Measurements from ENCODE around the gene PCLO.

The PCLO gene, protein sequence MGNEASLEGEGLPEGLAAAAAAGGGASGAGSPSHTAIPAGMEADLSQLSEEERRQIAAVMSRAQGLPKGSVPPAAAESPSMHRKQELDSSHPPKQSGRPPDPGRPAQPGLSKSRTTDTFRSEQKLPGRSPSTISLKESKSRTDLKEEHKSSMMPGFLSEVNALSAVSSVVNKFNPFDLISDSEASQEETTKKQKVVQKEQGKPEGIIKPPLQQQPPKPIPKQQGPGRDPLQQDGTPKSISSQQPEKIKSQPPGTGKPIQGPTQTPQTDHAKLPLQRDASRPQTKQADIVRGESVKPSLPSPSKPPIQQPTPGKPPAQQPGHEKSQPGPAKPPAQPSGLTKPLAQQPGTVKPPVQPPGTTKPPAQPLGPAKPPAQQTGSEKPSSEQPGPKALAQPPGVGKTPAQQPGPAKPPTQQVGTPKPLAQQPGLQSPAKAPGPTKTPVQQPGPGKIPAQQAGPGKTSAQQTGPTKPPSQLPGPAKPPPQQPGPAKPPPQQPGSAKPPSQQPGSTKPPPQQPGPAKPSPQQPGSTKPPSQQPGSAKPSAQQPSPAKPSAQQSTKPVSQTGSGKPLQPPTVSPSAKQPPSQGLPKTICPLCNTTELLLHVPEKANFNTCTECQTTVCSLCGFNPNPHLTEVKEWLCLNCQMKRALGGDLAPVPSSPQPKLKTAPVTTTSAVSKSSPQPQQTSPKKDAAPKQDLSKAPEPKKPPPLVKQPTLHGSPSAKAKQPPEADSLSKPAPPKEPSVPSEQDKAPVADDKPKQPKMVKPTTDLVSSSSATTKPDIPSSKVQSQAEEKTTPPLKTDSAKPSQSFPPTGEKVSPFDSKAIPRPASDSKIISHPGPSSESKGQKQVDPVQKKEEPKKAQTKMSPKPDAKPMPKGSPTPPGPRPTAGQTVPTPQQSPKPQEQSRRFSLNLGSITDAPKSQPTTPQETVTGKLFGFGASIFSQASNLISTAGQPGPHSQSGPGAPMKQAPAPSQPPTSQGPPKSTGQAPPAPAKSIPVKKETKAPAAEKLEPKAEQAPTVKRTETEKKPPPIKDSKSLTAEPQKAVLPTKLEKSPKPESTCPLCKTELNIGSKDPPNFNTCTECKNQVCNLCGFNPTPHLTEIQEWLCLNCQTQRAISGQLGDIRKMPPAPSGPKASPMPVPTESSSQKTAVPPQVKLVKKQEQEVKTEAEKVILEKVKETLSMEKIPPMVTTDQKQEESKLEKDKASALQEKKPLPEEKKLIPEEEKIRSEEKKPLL (N-terminal part only)

DNA sequence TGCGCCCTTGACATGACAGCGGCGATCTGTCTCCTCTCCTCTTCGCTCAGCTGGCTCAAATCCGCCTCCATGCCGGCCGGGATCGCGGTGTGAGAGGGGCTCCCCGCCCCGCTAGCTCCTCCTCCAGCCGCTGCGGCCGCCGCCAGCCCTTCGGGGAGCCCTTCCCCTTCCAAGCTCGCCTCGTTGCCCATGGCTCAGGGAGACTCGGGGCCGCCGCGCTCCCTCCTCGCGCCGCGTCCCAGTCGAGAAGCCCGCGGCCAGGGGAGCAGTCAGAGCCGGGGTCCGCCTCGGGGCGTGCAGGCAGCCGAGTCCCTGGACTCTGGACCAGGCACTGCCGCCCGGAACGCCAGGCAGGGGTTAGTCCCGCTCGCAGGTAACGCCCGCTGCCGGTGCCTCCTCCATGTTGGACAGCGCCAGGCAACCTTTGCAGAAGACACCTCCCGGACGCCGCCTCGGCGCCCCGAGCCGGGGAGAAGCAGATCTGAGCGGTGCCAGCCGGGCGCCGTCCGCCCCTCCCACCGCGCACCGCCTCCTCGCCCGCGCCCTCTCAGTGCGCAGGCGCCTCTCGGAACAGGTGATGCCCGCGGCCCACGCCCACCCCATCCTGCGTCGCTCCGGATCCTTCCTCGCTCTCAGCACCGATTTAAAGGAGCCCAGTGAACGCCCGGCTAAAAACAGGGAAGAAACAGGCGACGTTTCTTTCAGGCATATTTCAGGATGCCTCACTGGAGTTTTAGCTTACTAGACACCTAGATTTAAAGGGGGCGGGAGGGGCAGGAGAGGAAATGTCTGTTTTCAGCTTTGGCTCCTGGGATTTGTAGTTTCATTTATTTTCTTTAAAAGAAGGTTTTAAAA, at the start of gene PCLO:
Gene PCLO (minus strand): TSS at position 483 of the 855 bp plus-strand sequence. CDS start 292 bp downstream, at position 191.
- peak; percentile 82 for DNase-seq

DNA sequence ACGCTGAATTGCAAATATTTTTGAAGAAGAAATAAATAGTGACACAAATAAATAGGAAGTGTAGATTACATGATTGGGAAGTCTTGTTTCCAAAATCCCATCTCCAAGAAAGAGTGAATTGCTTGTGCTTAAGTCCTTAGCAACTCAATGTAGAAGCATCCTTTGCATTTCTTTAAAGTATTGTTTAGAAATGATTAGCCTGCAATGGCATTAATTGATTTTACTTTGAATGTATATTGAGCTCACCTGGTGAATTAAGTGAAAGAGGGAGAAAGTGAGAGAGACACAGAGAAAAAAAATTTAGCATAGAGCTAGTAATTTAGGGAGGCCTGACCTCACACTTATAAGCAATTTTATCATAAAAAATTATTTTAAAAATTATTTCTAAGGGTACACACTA, 49.0 kb upstream of the PCLO start:
- DNase-seq, result no peak

DNA sequence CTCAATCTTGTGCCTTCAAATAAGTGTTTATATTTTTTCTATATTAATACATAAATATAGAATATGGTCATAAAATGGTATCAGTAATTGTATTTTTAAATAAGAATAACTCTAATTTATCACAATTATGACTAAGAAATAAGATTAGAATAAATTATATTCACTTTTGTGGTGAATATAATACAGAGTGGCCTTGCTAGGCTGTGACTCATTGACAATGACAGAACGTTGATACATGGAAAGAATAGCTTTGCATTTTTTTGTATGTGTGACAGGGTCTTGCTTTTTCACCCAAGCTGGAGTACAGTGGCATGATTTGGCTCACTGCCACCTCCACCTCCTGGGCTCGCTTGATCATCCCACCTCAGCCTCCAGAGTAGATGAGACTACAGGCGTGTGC, 47.8 kb upstream of the PCLO start:
- no peak for DNase-seq

DNA sequence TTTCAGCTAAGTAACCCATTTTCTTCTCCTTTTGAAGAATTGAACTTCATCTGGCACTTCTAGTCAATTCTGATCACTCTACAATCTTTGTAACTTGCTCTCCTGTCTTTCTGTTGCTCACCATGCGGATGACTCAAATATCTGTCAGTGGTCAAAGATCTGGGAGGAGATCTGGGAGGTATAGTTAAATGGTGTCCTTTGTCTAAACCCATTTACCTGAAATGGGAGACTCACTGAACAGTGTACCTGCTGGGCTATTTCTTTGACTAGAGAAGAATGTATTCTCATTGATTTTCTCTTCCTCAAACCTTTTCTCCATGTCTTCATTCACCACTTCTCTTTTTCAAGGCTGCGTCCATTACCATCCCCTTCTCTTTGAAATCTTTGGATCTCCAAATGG, 42.0 kb upstream of the PCLO start:
- no peak for DNase-seq

DNA sequence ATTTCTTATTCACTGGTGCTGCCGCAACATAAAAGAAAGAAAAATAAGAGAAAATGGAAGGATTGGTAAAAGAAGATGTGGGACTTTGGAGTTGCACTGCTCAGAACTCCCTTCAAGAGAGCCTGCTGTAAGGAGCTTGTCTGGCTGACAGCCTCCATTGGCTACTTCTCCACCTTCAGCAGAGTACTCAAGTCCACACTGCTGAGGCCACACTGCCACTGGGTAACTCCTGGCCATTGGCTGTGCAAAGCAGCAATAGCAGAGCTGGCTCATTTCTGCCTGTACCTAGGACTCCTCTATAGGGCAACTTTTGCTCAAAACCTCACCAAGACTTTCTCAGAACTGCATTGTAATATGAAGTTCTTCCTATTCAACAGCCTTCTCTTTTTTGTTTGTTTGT, 38.7 kb upstream of the PCLO start:
- DNase-seq, result no peak

DNA sequence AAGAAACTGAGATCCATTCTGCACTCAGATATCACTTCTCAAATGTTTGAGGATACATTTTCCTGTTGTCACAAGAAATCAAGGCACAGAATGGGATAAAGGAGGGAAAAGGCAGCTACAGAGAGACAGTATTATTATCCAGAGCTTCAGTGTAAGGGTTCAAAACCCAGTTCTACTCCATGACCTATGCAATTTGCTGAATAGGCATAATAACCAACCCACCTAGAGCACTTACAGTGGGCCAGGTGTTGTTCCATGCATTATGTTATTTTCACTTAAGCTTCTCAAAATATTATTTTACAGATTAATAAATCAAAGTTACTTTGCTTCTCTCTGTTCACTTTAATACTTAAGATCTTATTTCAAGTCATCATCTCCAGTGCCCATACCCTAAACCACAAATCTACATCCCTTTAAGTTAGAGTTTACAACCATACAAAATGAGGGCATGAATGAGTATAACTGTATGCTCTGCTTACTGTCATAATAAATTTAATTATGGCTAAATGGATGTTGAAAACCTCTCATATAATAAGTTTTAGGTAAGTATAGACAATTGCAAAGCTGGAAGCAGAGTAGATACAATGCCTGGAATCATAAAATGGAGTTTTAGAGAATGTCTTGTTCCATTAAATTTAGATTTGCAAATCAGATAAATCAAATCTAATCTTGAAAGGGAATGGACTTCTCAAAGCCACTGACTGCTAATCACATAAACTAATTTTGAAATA, 28.1 kb upstream of the PCLO start:
- DNase-seq, result no peak

DNA sequence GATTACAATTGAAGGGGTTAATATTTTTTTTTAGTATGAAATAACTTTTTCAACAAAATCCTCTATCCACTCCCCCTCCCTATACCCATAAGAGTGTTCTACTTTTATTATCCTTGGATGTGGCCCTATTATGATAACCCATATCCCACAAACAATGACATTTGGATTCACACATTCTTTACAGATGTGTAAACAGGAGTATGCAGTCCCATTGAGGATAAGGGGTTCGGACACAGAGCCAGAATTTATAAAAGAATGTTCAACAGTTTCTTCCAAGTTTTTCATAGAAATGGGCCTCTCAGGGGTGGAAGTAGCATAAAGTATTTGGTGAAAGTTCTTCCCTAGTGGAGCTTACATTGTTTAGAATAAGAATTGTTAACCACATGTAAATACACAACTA, 16.1 kb upstream of the PCLO start:
- no peak for DNase-seq

DNA sequence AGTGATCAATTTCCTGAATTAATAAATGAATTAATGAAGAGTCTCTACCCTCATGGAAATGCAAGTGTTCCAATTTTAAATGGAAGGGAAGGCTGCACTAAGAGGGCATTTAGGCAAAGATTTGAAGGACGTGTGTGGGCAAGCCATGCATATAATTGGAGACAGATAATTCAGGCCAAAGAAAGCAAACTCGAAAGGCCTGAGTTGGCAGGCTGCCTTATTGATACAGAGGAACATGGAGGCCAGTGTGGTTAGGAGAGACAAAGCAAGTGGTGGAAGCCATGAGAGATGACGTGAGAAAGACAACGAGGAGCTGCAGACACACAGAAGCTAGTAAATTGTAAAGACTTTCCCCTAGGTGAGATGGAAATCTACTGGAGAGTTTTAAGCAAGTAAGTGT, 15.4 kb upstream of the PCLO start:
- no peak for DNase-seq

DNA sequence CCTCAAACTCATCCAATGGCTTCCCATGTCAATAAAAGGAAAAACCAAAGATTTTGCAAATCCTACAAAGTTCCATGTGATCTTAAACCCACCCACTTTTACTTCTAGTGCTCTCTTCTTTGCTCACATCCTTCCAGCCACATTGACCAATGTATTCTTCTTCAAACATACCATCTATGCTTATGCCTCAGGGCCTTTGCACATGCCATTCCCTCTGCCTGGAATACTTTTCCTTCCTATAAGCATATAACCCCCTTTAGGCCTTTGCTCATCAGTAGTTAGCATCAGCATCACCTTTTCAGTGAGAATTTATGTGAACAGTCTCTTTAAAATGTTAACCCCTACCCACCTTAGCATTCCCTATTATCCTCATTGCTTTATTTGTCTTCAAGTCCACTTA, 11.0 kb upstream of the PCLO start:
- DNase-seq, result no peak

DNA sequence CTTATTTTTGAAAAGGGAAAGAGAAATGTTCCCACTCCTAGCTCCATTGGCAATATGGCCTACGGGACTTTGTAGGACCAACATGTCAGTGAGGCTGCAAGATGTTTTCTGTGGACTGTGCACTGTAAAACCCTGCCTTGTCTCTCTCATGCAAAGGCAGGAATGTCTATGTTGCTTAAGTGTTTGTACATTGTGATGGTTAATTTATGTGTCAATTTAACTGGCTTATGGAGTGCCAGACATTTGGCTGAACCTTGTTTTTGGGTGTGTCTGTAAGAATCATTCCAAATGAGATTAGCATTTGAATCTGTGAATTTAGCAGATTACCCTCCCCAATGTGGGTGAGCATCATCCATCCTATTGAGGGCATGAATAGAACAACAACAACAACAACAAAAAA, 4.1 kb upstream of the PCLO start:
- DNase-seq, result no peak

DNA sequence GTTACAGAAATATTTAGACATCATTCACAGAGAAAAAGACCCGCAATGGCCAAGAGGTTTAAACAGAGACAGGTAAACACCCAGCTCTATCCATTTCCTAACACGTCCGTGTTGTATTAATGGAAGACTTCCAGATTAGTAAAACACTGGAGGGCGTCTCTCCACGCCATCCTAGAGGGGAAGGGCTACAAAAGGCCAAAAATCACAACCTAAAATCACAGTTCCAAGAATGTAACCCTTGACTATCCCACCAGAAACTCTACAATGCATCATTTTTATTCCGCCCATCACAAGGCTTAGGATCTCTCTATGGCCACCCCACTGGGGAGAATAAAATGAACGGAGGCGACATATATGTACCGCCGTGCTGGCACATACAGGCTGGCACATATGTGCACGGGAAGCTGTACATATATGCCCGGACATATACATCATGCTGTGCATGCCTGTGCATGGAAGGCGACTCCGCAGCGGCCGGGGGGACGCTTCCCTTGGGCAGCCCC, 734 bp downstream of the PCLO start:
- no peak for DNase-seq

DNA sequence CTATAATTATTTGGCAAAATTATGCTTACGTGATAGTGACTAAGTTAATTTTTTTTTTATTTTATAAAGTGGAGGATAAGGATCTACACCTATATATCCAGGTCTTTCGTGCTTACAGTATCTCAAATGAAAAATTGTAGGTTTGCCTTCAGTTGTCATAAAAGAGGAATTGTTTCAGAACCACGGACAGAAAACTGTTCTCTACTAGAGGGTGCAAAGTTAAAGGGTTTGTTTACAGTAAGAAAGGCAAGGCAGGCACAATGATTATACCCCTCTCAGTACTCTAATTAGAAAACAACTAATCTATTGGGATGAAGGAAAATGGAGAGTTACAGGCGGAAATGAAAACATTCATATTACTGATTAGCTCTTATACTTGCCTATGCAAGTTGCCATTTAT, 1.5 kb downstream of the PCLO start:
- DNase-seq, result no peak

DNA sequence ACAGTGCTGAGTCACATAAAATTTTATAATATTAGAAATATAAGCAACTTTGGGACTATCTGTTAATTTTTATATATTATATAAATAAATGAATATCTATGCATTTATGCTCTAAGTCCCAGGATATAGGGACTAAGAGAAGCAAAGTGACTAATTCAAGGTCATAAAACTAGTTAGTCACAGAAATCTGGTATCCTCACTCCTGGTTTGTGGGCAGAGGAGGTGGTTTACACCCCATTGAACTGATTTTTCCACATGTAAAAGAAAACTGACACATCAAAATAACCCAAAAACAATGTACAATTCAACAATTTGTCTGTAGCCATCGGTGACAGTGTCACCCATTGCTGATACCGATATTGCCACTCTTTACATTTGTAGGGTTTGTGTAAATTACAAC, 3.0 kb downstream of the PCLO start:
- no peak for DNase-seq

DNA sequence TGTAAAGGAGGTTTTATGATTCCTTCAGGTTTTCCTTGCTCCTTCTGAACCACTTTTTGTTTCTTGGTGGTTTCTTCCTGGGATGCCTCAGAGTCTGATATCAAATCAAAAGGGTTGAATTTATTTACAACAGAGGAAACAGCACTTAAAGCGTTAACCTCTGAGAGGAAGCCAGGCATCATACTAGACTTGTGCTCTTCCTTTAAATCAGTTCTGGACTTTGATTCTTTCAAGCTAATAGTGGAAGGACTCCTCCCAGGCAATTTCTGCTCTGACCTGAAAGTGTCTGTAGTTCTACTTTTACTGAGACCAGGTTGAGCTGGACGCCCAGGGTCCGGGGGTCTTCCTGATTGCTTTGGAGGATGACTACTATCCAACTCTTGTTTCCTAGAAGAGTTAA, 6.7 kb downstream of the PCLO start:
- DNase-seq, result no peak

DNA sequence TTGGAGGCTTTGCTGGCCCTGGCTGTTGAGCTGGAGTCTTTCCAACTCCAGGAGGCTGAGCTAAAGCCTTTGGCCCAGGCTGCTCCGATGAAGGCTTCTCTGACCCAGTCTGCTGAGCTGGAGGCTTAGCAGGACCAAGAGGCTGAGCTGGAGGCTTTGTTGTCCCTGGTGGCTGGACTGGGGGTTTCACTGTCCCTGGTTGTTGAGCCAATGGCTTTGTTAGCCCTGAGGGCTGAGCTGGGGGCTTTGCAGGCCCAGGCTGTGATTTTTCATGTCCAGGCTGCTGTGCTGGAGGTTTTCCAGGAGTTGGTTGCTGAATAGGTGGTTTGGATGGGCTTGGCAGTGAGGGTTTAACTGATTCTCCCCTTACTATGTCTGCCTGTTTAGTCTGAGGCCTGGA, 7.3 kb downstream of the PCLO start:
- DNase-seq, result no peak

DNA sequence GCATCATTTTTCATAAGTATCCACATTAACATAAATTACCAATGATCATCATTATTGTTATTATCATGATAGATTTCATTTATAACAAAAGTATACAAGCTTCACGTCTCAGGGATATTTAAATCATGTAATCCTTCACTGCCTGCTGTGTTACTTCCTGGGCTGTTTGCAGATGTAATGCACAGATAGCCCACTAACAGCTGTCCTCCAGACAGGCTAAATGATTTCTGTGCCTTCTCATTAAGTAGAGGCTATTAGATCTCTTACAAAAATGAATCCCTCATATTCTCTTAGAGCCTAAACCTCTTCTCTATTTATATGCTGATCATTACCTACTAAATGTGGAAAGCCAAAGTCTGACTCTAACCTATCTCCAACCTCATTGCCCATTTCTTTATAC, 9.3 kb downstream of the PCLO start:
- DNase-seq, result no peak

DNA sequence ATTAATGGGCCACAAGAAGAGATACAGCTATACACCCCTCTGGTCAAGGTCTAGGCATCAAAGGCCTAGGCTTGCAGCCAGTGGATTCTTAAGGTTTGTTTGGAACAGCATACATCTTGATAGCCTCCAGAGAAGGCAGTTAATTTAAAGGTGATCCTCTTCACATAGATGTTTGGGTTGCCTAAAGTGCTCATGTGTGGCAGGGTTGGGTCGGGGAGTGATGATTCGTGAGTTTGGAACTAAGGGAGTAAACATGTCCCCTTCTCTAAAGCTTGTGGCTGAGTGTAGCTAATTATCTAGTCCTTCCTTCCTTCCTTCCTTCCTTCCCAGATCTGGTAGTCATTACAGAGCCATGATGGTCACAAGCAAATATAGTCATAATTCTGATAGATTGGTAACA, 12.4 kb downstream of the PCLO start:
- no peak for DNase-seq

DNA sequence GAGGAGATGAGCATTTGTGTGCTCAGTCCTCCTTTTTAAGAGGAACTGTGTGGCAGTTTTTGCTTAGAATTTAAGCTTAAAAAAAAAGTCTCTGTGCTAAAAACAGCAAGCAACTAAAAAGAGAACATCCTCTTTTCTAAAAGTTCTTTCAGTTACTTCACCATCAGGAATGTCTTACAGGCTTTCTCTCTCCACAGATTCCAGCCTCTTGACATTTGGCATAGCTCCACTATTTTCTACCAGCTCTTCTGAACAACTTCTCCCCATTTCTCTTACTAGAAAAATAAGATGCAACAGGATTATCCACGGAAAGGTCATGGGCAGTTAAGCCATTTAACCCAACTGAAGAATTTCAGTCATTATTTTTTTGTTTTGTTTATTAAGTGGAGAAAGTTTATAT, 13.2 kb downstream of the PCLO start:
- no peak for DNase-seq

DNA sequence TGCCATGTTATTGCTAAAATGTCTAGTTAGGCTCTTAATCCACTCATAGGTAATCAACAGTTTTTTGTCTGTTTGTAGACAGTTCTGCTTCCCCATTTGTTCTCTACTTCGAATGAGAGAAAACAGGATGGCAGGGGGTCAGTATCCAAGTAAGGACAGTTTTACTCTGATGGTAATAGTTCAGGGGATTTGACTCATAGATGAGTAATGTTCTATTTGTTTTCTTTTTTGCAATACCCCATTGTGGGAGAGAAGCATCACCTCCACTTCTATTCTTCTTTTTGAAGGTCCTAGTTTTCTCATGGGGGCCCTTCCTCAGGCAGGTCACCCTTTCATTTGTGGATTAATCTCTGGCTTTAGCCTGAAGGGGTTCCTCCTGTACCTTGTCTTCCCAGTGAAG, 13.9 kb downstream of the PCLO start:
- no peak for DNase-seq

DNA sequence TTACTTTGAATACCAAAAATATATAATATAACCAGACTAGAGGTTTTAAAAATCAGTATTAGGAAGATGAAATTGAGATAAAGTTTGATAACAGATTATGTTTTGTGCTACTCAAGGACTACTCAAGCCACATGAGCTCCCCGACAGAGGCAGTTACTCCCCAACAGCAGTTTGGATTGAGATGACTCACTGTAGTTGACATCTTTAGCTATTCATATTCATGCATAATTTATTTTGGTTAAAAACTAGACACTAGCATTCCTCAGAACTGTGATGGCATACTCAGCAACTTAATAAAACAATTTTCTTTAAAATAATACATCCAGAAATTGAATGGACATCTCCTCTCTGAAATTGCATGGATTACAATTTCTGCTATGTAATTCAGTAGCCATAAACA, 19.6 kb downstream of the PCLO start:
- no peak for DNase-seq

DNA sequence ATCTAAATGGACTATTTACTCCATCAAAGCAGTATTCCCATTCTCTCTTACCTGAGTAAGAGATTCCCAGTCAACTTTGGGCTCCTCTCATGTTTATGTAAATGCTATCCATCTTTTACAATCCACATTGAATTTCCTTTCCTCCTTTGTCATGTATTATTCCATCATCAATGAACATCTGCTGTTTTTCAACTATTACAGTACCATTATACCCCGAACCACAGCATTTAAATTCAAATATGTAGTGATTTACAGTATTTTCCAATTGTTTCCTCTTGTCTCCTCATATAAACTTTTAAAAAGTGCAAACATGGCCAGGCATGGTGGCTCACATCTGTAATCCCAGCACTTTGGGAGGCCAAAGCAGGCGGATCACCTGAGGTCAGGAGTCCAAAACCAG, 20.3 kb downstream of the PCLO start:
- DNase-seq, result no peak

DNA sequence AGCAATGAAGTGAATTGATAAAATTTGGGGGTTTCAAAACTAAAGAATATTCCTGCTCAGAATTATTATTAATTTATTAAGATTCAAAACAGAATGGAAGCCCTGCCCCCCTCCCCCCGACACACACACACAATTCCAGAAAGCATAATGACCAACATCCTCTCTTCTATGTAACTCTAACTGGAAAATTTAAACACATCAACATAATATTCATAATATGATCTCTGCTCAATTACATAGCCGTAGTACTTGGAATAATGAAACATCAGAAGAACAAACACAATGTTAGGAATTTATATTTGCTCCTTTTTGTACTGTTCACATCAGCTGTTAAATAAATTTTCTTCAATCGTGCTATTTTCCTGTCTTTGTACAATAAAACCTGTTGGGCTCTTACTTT, 20.8 kb downstream of the PCLO start:
- no peak for DNase-seq

All from NCI-H510A (cell line).